ENCODE measurements around the gene PNPLA7.

GRCh38 chr9:137426018-137426681, 124.1 kb downstream of the PNPLA7 start:
- no peak for TF ChIP-seq CTCF (IDR thresholded peaks at IDR 0.05)
- no peak for TF ChIP-seq POLR2A (IDR thresholded peaks at IDR 0.05)
